T-helper 9 cell (primary cell): Measurements from ENCODE around the gene TNFRSF1A.

Experiments
- DNase-seq: peaks from one replicate; pipeline ENCODE4 v3.0.0-alpha.2; 2020
- total RNA-seq, 2 donors: gene quantifications; one replicate each; lab custom pipeline; 2026; lab: John Stamatoyannopoulos, UW

The TNFRSF1A gene
- 18.3 to 36.6 reads per million in 2 donors for total RNA-seq

DNA sequence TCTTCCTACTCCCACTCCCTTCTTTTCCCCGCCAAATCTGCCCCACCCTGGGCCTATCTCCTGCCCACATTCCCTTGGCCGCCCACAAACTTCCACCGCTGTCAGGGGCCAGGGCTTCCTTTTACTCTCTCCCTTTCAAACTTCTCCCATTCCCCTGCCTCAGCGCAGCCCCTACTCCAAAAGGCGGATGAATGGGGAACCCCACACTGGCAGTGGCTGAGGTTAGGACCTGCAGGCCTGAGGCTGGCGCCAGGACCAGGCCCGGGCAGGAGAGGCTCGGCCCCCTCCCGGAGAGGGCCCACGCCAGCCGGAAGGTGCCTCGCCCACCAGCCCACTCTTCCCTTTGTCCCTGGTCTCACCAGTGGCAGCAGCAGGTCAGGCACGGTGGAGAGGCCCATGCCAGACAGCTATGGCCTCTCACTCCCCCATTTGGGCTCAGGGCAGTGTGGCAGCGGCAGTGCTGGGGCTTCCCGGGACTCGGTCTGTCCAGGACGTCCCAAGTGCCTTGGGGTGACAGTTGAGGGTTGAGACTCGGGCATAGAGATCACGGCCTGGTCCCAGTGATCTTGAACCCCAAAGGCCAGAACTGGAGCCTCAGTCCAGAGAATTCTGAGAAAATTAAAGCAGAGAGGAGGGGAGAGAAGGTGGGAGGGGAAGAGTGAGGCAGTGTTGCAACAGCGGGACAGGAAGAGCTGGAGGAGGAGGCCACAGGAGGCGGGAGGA, at the start of gene TNFRSF1A:
TNFRSF1A (minus strand) TSS at position 660 of the 723 bp plus-strand sequence; CDS start at position 398, 262 bp downstream.
- no peak for DNase-seq

DNA sequence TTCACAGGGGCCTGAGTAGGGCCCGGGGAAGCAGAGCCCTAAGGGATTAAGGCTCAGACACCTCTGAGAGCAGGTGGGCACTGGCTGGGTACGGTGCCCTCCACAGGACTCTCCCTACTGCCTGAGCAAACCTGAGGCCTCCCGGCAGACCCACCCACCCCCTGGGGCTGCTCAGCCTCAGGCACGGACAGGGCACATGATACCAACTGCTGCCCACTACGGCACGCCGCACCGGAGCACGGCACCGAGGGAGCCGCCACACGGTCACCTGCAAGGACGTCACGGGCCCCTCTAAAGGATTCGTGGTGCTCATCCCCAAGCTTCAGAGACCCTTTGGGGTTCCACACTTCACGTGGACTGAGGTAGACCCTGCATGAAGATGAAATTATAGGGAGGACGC, 49.1 kb upstream of the TNFRSF1A start:
- DNase-seq, result no peak

DNA sequence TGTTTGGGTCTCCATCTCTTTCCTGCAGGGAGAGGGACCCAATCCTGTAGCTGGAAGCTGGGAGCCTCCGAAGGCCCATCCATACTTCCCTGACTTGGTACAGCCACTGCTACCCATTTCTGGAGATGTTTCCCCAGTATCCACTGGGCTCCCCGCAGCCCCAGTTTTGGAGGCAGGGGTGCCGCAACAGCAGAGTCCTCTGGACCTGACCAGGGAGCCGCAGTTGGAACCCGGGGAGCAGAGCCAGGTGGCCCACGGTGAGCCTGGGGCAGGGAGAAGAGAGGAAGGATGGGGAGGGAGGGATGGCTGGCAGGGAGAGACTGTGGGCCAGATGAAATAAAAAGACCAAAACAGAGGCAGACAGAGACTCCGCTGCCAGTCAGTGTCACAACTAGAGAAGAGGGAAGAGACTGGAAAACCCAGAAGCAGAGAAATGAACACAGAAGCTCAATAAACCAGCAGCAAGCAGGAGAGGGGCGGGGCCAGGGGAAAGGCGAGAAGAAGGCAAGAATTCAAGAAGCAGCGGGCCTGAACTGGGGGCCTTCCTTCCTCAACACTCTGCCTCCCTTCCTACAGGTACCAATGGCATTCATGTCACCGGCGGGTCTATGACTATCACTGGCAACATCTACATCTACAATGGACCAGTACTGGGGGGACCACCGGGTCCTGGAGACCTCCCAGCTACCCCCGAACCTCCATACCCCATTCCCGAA, 48.4 kb upstream of the TNFRSF1A start:
- no peak for DNase-seq

DNA sequence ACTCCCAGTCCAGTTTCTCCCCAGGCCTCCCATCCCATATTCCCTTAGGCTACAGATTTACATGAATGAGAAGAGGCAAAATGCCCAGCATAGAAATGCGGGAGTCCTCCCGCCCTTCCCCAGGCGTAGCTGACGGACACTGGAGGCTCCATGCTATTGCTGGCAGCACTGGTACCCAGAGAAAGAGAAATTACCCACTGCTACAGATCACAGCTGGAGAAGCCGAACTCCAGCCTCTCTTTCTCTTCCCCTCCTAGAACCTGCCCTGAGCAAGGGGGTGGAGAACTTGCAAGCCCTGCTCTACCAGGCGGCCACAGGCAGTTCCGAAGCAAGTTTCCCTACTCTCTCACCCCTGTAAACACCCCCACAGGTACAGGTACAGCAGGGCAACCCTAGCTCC, 45.7 kb upstream of the TNFRSF1A start:
- DNase-seq, result no peak

DNA sequence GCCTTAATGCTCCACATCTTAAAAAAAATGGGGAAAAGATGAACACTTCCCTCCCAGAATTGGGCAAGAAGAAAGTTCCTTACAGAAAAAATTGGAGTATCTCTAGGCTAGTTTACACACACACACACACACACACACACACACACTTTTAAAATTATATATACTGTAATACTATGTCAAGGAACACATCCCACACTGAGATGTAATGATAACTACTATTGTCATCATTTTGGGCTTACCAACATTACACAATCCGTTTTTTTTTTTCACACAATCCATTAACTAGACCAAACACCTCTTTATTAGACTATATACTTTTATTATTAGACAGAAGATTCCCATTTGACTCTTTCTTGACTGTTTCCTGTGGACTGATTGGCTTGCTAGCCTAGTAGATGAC, 44.6 kb upstream of the TNFRSF1A start:
- DNase-seq, result no peak

DNA sequence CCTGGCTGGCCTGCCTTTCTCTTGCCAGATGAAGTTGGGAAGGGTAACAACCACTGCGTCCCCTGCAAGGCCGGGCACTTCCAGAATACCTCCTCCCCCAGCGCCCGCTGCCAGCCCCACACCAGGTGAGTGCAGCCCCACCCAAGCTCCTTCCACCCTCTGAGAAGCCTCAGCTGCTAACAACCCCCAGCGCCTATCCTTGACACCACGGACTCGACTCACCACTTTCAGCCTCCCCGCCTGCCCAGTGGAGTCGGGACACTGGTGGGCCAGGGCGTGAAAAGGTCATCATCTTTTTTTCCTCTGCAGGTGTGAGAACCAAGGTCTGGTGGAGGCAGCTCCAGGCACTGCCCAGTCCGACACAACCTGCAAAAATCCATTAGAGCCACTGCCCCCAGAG, 44.2 kb upstream of the TNFRSF1A start:
- DNase-seq, result no peak

DNA sequence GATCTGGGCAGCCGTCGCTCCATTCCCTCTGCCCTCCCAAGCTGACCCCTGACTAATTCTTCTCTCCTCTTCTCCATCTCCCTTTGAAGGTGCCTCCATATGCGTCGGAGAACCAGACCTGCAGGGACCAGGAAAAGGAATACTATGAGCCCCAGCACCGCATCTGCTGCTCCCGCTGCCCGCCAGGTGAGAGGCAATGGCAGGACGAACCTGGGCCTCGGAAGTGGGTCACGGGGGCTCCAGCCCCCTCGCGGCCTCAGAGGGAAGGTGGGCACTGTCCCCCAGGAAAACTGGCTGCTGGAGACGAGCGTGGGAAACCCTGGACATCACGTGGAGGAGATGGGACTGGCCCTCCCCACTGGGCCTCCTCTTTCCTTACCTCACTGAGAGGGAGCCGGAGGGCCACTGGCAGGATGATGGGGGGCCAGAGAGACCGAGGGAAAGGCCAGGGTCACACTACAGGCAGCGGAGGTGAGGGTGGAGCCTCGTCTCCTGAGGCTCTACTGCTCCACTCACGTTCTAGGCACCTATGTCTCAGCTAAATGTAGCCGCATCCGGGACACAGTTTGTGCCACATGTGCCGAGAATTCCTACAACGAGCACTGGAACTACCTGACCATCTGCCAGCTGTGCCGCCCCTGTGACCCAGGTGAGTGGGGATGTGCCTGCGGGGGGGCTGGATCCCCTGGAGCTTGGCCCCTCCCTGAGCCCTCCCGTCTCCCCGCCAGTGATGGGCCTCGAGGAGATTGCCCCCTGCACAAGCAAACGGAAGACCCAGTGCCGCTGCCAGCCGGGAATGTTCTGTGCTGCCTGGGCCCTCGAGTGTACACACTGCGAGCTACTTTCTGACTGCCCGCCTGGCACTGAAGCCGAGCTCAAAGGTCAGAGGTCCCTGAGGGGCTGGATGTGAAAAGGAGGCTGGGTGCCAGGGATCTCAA, 42.9 kb upstream of the TNFRSF1A start:
- DNase-seq, result no peak

DNA sequence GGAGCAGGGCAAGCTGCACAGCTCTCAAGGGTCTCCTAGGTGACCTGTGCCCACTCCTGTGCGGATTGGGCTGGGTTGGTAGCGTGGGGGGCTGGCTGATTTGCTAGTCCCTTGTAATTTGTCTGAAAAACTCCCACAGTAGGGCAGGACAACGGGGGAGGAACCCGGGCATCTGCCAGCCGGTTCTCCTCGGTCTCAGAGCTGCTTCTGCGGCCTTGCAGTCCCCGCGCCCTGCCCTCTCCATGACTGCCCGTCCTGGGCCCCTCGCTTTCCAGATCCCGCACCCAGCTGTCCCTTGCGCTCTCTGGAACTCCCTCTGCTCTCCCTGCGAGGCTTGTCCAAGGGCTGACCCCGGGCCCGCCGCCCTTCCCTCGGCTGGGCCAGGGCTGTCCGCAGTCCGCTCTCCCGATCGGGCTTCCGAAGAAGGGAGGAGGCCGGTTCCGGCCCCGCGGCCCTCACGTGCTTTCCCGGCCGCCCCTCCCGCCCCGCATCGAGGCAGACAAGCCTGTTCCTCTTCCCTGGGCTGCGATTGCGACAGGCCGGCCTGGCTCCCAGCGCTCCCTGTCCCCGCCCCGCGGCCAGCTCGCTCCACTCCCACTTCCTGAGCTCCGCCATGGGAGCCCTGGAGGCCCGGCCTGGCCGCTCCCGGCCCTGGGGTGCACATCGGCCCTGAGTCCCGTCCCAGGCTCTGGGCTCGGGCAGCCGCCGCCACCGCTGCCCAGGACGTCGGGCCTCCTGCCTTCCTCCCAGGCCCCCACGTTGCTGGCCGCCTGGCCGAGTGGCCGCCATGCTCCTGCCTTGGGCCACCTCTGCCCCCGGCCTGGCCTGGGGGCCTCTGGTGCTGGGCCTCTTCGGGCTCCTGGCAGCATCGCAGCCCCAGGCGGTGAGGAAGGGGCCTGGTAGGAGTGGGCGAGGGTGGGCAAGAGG, 42.0 kb upstream of the TNFRSF1A start, which contains the start of gene LTBR:
LTBR (plus strand) TSS at position 591 of the 927 bp plus-strand sequence; CDS start at position 788, 197 bp downstream.
- DNase-seq, result no peak

DNA sequence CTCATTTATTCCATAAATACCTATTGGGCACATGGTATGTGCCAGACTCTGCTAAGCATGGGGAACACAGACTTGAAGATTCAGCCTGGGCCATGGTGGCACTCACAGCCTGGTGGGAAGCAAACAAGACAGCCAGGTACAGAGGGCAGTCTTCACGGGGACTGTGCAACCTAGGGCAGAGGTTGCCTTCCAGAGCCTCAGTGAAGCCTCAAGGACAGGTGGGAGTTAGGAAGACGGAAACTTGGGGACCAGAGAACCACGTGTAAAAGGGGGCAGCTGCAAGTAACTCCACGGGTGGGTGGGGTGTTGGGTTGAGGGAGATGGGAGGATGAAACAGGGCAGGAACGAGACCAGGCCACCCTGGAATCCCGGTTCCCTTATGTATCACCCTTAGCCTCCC, 41.1 kb upstream of the TNFRSF1A start:
- DNase-seq, result no peak

DNA sequence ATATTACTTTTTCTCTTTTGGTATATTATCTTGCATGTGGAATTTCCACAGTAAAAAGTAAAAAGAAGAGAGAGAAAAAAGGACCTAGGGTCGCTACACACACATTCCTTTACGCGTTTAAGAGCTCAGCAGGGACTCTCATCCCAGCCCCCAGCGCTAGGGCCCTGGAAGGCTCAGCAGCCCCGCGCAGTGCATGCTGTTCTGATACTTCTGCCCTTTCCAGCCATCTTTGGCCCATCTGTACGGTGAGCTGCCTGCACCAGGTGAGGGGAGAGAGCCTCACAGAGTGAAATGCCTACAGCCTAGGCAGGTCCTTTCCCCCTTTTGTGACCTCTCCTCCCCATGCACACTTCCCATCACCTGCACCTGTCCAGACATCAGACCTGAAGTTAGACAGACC, 40.5 kb upstream of the TNFRSF1A start:
- DNase-seq, result no peak

DNA sequence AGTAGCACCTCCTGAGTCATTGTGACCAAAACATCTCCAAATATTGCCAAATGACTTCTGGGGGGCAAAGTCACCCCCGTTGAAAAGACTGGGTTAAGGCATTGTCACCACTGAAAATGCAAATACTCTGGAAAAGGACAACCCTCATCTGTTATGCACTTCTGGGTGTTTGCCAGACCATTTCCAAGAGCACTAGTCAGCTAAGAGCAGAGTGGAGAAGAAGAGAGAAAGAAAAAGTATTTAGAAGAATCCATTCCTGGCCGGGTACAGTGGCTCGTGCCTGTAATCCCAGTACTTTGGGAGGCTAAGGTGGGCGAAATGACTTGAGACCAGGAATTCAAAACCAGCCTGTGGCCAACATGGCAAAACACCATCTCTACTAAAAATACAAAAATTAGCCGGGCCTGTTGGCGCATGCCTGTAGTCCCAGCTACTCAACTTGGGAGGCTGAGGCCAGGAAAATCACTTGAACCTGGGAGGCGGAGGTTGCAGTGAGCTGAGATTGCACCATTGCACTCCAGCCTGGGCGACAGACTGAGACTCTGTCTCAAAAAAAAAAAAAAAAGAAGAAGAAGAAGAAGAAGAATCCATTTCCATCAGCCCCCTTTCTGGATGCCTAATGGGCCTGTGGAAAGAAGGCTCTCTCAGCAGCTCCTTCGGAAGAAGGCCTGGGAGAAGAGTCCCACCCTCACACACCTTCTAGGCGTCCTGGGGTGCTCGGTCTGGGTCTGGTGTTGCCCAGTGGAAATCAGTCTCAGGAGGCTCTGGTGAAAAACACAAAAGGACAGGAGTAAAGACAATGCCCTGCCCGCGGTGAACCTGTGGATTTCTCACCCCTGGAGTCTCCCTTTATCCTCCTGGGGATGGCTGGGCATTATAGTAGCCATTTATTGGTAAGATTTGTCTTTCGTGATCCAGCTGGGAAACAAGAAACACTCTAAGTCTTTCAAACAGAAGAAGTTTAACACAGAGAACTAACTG, 38.6 kb upstream of the TNFRSF1A start:
- no peak for DNase-seq

DNA sequence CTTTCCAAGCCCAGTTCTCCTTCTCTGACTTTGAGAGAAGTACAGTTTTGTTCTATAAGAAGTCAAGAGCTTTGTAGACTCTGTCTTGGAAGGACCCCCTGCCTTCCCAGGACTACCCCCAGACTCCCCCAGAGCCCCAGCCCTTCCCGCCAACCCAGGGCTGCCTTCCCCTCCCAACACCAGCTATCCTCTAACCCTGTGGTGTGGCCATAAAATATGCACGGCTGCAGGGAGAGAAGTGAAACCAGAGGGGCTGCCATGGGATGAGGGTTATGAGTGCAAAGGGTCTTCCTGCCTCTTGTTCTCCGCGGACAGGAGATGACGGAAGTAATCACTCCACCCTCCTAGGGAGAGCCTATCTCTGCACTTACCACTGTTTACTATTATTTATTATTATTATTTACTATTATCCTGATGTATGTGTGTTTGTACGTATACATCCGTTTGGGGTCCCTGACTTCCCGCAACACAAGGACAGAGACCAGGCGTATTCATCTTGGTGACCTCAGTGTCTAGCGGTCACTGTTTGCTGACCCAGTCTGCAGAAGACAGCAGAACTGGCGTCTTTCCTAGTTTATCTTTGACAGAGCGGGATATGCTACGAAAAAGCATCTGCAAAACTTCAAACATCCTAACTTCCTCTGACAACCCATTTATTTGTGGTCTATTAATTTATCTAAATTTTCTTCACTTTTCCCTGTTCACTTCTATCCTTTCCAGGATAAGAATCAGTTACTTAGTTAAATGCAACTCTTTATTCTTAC, 37.0 kb upstream of the TNFRSF1A start:
- DNase-seq, result no peak

DNA sequence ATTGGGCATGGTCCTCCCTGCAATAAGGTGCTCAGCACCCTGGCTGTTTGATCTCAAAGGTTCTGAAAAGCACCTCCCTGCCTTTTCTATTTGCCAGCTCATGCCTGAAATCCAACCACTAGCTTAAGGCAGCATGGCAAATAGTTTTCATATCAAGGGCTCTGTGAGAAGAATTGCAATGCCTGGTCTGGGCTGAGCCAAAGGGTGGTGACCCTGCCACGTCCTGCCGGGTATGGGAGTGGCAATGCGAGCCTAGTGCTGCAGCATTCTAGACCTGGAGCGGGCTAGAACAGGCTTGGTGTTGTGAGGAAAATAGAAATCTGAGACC, 35.8 kb upstream of the TNFRSF1A start:
- DNase-seq, result no peak

DNA sequence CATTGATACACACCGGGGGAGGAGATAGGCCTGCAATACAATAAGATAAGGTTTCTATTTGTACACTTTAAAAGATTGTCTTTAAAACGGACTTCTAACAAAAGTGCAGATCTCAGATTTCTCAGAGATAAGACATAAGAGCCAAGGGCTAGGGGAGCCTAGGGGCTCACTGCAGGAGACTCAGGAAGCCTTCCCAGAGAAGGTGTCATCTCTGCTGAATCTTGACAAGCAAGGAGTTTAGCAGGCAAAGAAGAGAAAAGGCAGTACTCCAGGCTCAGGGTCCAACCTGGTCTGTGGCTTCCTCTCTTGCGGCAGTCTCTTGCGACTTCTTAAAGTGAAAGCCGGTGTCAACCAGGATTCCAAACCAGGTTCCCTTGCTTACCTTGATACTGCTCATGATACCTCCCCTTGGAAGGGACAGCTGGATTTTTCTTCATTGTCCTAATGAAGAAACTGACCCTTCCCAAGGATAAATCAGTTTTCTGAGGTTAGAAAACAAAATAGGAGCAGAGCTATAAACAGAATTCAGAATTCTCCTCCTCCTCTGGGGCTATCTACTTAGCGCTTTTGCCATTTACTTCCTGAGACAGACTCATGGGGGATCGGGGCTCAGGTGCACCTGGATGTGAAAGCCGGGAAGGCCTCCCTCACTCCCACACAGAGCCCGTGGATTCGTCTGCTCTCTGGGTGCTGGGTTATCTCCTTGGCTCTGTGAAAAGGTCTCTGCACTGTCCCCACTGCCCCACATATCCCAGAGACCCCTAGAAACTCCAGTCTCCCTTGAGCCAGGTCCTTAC, 35.2 kb upstream of the TNFRSF1A start:
- DNase-seq, result no peak

DNA sequence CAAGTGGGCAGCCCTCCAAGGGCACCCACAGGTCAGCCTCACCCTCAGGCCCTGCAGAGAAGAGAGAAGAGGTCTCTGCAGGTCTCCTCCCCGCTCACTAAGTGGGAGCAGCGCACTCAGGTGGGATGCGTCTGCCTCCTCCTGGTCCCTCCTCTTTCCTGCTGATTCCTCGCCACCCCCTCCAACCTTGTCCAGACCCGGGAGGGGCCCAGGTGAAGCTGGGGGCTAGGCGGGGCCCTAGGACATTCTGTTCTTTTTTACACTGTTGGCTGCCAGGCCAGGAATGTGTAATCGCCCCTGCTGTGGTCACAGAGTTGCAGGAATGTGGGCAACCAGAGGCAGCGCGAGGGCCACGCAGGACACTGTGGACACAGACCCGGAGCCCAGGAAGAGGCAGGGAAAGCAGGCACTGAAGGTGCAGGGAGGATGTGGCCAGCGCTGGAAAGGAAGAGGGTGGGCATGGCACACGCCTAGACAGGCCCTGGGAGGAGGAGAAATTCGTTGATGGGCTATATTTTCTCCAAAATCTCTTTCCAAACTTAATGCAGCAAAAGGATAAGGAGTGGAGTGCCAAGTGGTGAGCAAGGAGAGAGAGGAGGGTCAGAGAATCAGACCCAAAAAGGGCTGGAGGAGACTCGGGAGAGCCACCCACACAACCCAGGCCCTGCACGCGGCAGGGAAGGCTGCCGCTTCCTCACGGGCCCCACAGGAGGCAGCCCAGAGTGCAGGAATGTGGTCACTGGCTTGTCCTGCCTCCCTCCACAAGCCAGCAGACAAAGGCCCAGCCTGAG, 34.4 kb upstream of the TNFRSF1A start:
- DNase-seq, result no peak

DNA sequence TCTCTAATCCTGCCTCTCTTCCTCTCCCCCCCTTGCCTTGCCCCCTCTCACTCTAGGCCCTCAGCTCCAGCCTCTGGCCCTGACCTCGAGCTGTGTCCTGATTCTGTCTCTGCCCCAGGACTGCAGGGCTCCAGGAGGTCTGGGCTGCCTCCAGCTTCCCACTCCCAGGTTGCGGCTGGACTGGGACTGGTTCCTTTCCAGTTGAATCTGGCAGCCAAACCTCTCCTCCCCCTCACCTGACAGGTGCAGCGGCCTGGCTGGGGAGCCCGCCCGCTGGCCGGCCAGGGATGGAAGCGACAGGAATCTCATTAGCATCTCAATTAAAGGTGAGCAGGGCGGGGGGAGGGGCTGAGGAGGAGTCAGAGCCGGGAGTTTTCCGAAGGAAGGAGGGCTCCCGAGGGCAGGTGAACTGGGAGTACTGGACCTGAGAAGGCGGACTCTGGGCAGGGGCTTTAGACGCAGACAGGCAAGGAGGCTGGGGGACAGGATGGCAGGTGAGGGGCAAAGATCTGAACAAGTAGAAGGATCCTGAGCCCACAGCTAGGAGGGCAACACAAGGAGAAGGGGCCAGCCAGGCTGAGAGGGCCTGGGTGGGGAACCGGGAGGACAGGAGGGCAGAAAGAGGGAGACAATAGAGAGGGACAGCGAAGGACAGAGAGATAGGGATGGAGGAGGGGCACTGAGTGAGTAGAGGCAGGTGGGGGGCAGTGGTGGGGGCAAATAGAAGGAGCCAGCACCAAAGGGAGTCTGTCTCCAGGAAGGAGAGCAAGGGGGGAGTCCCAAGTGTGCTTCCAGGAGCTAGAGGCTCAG, 33.6 kb upstream of the TNFRSF1A start, which contains the start of gene SCNN1A:
SCNN1A (minus strand) TSS at position 295 of the 810 bp plus-strand sequence. CDS start 780 bp downstream, outside the sequence.
- no peak for DNase-seq

DNA sequence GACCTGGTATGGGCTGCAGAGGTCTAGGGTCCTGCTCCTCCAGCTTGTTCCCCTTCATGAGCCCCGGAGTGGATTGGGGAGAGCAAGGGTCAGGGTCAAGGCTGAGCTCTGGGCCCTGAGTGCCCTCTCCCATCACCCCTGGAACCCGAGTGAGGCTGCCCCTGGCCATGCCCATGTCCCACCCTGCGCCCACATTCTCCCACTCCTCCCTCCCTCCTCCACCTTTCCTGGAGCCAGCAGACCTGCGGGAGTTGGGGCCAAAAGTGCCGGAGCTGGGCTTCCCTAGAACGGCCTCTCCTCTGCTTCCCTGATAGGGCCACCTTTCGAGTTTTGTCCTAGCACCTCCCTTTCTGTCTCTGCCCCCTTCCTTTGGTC, 32.9 kb upstream of the TNFRSF1A start:
- DNase-seq, result no peak
